GM23338 (cell line): Measurements from ENCODE around the gene DDN. TPM values are rescaled to one million over a fixed set of nuclear protein-coding genes. Genes with fewer than 3 reads are reported as not detected.

ENCODE experiments used
- ATAC-seq: fragments of 200-7000 bp; cut with Tn5 transposase; 3 replicates; pipeline ENCODE4 v1.9.1; 2020
- DNase-seq: peaks from one replicate; pipeline ENCODE4 v3.0.0-alpha.2; 2015; ENCODE audit warnings: low spot score
- H2AFZ ChIP-seq: fragments of 200-600 bp; sonication (generic); 2 replicates; pipeline ENCODE4 v1.8.0; 2016; ENCODE audit warnings: antibody characterized with exemption, mild to moderate bottlenecking, moderate library complexity
- H3F3A ChIP-seq: fragments of 200-600 bp; sonication (generic); replicated peaks from 2 replicates; pipeline ENCODE4 v1.8.0; 2017; ENCODE audit warnings: antibody characterized with exemption, mixed run types, low read depth
- H3K27ac ChIP-seq: fragments of 200-600 bp; sonication (generic); 2 replicates; pipeline ENCODE4 v1.6.1; 2016; ENCODE audit warnings: low read depth
- H3K27me3 ChIP-seq: fragments of 200-600 bp; sonication (generic); 2 replicates; pipeline ENCODE4 v1.8.0; 2016; ENCODE audit warnings: mild to moderate bottlenecking, mixed run types, moderate library complexity; ENCODE audit not compliant: insufficient read depth
- H3K36me3 ChIP-seq: fragments of 200-600 bp; sonication (generic); 2 replicates; pipeline ENCODE4 v1.8.0; 2016; ENCODE audit warnings: mild to moderate bottlenecking; ENCODE audit not compliant: insufficient read depth
- H3K4me1 ChIP-seq: fragments of 200-600 bp; sonication (generic); 2 replicates; pipeline ENCODE4 v1.8.0; 2016; ENCODE audit warnings: mild to moderate bottlenecking, moderate library complexity; ENCODE audit not compliant: insufficient read depth
- H3K4me2 ChIP-seq: fragments of 200-600 bp; sonication (generic); 2 replicates; pipeline ENCODE4 v1.7.1; 2017; ENCODE audit warnings: mixed run types
- H3K4me3 ChIP-seq: fragments of 200-600 bp; sonication (generic); 2 replicates; pipeline ENCODE4 v1.6.1; 2016; ENCODE audit warnings: mixed run types
- H3K79me2 ChIP-seq: fragments of 200-600 bp; sonication (generic); replicated peaks from 2 replicates; pipeline ENCODE4 v1.8.0; 2017; ENCODE audit warnings: mild to moderate bottlenecking; ENCODE audit not compliant: insufficient read depth
- H3K9me2 ChIP-seq: fragments of 200-600 bp; sonication (generic); 2 replicates; pipeline ENCODE4 v1.8.0; 2017; ENCODE audit not compliant: insufficient read depth
- H4K20me1 ChIP-seq: fragments of 200-600 bp; sonication (generic); replicated peaks from 2 replicates; pipeline ENCODE4 v1.8.0; 2017; ENCODE audit warnings: mild to moderate bottlenecking; ENCODE audit not compliant: insufficient read depth
- H3K27ac Mint-ChIP-seq: 2 replicates; pipeline ENCODE4 v1.8.0; 2020; ENCODE audit warnings: inconsistent platforms, mild to moderate bottlenecking, moderate library complexity, mixed read lengths
- H3K27me3 Mint-ChIP-seq: 3 replicates; pipeline ENCODE4 v1.8.0; 2022; ENCODE audit warnings: low read depth, mild to moderate bottlenecking, moderate library complexity, mixed read lengths, inconsistent platforms; ENCODE audit not compliant: insufficient read depth, poor library complexity
- H3K36me3 Mint-ChIP-seq: 3 replicates; pipeline ENCODE4 v1.8.0; 2021; ENCODE audit warnings: low read depth, mild to moderate bottlenecking, inconsistent platforms, moderate library complexity, mixed read lengths
- H3K4me1 Mint-ChIP-seq: 3 replicates; pipeline ENCODE4 v1.8.0; 2020; ENCODE audit warnings: mild to moderate bottlenecking, inconsistent platforms, mixed read lengths
- H3K4me3 Mint-ChIP-seq: 3 replicates; pipeline ENCODE4 v1.8.0; 2021; ENCODE audit warnings: moderate library complexity, mild to moderate bottlenecking, inconsistent platforms, mixed read lengths
- H3K9me3 Mint-ChIP-seq: 3 replicates; pipeline ENCODE4 v1.8.0; 2020; ENCODE audit warnings: moderate library complexity, mild to moderate bottlenecking, inconsistent platforms, mixed read lengths
- CREB1 ChIP-seq: fragments of 250-450 bp; sonication (Bioruptor Pico); IDR thresholded peaks from 2 replicates; pipeline ENCODE4 v1.5.0; 2020; ENCODE audit warnings: low read depth, mild to moderate bottlenecking, moderate library complexity
- ETS1 ChIP-seq: IDR thresholded peaks from 2 replicates; pipeline ENCODE4 v1.6.1; 2016; ENCODE audit warnings: antibody characterized with exemption
- JUNB ChIP-seq: IDR thresholded peaks from one replicate; pipeline ENCODE4 v1.6.1; 2016; ENCODE audit warnings: antibody characterized with exemption; ENCODE audit not compliant: unreplicated experiment
- POLR2AphosphoS5 ChIP-seq: IDR thresholded peaks from 2 replicates; pipeline ENCODE4 v1.6.1; 2016; ENCODE audit warnings: antibody characterized with exemption, low read depth
- ZNF114 ChIP-seq: fragments of 250-450 bp; sonication (Bioruptor Pico); IDR thresholded peaks from 2 replicates; pipeline ENCODE4 v1.5.0; 2020; ENCODE audit warnings: mild to moderate bottlenecking, moderate library complexity
- ZNF331 ChIP-seq: fragments of 250-450 bp; sonication (Bioruptor Pico); IDR thresholded peaks from 2 replicates; pipeline ENCODE4 v1.5.0; 2020; ENCODE audit warnings: low read depth, mild to moderate bottlenecking, moderate library complexity
- polyA plus RNA-seq: library from polyadenylated mRNA; unstranded; fragments of >200 nt; fragmentation: Nextera tagmentation; extraction: Ambion mirVana; gene quantifications from 2 replicates; pipeline ENCODE4 v1.2.1, GENCODE V29; 2016
- total RNA-seq: library from RNA; depleted of rRNA; stranded (reverse); fragments of >200 nt; shearing (Covaris generic); gene quantifications from 2 replicates; pipeline ENCODE4 v1.2.3, GENCODE V29; 2014
- TF ChIP-seq, protein P1 (sequence below), 2 experiments: fragments of 200-600 bp in 1 of 2; sonication (generic) in 1 of 2; conservative IDR thresholded peaks; 2 replicates each; pipeline versions ENCODE4 v1.5.1 to v1.6.1; 2016 to 2017; ENCODE audit warnings: antibody characterized with exemption in 2 of 2, low read depth in 2 of 2, mild to moderate bottlenecking in 2 of 2, moderate library complexity in 1 of 2
- TF ChIP-seq, protein P2 (sequence below): IDR thresholded peaks from one replicate; pipeline ENCODE4 v1.6.1; 2018; ENCODE audit warnings: antibody characterized with exemption; ENCODE audit not compliant: unreplicated experiment

DDN gene
- total and polyA plus RNA-seq, 2 experiments from 2014 or later: 0.10 TPM; not detected in 1

DNA sequence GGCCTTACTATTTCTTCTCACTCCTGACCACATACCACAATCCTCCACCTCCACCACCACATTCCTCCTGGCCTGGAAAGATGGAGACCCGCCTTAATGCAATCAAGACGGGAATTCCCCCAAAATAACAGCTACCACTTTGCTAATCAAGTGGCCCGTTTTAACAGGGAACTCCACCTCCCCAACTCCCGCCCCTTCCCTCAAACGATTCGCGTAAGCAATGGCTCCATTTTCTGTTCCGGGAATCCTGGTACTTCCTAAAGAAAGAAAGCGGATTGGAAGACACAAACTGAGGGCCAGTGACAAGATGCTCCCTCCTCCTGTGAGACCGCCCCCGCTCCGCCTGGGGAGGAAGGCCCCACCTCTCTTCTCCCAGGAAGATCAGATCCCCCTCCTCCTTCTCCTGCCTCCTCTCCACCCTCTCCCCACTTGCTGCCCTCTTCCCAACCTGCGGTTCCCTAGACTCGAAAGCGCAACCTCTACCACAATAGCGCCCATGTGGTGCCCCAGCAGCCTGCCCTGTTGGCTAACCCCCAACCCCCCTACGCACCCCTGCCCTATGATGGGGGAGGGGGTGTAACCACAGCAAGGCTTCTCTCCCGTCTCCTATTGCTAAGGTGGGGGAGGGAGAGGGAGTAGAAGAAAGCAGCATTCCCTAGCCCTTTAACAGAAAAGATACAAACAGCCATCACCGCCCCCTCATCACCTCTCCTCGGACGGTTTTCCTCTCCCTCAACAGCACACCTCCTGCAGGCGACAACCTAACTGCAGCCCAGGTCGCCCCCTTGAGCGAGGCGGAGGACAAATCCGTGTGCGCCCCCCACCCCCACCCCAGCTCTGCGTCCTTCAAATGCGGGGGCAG, 42.7 kb downstream of the DDN start:
- ATAC-seq: peak; percentile 71
- Mint-ChIP-seq H3K9me3 (no peaks in the 10 kb centered on the region; the same call in 2 of the 3 replicates), H3K36me3 (peaks cover 35% of the 10 kb centered on the region), H3K4me3 (peak overlapping the region; percentile 97), H3K4me1 (peaks cover 27% of the 10 kb centered on the region), H3K27ac (peak overlapping the region; percentile 97), H3K27me3 (peaks cover 17% of the 10 kb centered on the region)
- H3K4me3 ChIP-seq: peak overlapping the region; percentile 87
- 0 out of 2 replicates have a peak overlapping the region, but pooled peaks have one; percentile 56 for H2AFZ ChIP-seq
- peaks cover 15% of the 10 kb centered on the region for H3K4me1 ChIP-seq
- 0 out of 2 replicates have a peak, but pooled peaks cover 2% of the 10 kb centered on the region for H3F3A ChIP-seq
- peaks cover 11% of the 10 kb centered on the region; the same call in 1 of the 2 replicates for H3K36me3 ChIP-seq
- peak; percentile 98 for DNase-seq
- no peaks in the 10 kb centered on the region for H3K9me2 ChIP-seq
- H3K4me2 ChIP-seq: peak overlapping the region; percentile 88
- H3K27ac ChIP-seq: peak overlapping the region; percentile 92
- H3K27me3 ChIP-seq: no peaks in the 10 kb centered on the region
- TF ChIP-seq POLR2AphosphoS5: peak; percentile 63
- TF ChIP-seq ZNF114 (CRISPR knock-in tag): no peak
- TF ChIP-seq CREB1: peak; percentile 63
- no peak for TF ChIP-seq ZNF331 (CRISPR knock-in tag)
- TF ChIP-seq, protein P1, sequence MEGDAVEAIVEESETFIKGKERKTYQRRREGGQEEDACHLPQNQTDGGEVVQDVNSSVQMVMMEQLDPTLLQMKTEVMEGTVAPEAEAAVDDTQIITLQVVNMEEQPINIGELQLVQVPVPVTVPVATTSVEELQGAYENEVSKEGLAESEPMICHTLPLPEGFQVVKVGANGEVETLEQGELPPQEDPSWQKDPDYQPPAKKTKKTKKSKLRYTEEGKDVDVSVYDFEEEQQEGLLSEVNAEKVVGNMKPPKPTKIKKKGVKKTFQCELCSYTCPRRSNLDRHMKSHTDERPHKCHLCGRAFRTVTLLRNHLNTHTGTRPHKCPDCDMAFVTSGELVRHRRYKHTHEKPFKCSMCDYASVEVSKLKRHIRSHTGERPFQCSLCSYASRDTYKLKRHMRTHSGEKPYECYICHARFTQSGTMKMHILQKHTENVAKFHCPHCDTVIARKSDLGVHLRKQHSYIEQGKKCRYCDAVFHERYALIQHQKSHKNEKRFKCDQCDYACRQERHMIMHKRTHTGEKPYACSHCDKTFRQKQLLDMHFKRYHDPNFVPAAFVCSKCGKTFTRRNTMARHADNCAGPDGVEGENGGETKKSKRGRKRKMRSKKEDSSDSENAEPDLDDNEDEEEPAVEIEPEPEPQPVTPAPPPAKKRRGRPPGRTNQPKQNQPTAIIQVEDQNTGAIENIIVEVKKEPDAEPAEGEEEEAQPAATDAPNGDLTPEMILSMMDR (conservative IDR thresholded peaks at IDR 0.05; ENCODE audit: low read depth in 2 of 2): peak; percentile 1 to 34; a peak in 1 of 4 replicates
- 0 out of 2 replicates have a peak, but pooled peaks have one; percentile 42 for TF ChIP-seq ETS1
- TF ChIP-seq JUNB: no peak
- TF ChIP-seq, protein P2, sequence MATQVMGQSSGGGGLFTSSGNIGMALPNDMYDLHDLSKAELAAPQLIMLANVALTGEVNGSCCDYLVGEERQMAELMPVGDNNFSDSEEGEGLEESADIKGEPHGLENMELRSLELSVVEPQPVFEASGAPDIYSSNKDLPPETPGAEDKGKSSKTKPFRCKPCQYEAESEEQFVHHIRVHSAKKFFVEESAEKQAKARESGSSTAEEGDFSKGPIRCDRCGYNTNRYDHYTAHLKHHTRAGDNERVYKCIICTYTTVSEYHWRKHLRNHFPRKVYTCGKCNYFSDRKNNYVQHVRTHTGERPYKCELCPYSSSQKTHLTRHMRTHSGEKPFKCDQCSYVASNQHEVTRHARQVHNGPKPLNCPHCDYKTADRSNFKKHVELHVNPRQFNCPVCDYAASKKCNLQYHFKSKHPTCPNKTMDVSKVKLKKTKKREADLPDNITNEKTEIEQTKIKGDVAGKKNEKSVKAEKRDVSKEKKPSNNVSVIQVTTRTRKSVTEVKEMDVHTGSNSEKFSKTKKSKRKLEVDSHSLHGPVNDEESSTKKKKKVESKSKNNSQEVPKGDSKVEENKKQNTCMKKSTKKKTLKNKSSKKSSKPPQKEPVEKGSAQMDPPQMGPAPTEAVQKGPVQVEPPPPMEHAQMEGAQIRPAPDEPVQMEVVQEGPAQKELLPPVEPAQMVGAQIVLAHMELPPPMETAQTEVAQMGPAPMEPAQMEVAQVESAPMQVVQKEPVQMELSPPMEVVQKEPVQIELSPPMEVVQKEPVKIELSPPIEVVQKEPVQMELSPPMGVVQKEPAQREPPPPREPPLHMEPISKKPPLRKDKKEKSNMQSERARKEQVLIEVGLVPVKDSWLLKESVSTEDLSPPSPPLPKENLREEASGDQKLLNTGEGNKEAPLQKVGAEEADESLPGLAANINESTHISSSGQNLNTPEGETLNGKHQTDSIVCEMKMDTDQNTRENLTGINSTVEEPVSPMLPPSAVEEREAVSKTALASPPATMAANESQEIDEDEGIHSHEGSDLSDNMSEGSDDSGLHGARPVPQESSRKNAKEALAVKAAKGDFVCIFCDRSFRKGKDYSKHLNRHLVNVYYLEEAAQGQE: no peak
- H3K79me2 ChIP-seq: peaks cover 53% of the 10 kb centered on the region
- peaks cover 41% of the 10 kb centered on the region for H4K20me1 ChIP-seq
